ENCODE data around the gene HS1BP3.

DNA sequence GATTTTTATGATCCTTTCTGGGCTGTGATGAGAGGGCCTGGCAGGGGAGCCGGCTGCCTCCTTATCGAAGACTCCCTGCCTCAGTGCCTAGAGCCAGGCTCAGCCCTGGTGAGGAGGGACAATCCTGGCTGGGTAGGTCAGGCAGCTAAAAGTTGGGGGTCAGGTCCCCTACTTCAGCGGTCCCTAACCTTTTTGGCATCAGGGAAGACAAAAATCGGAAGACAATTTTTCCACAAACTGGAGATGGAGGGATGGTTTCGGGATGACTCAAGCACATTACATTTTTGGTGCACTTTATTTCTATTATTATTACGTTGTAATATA lies 53.1 kb downstream of the HS1BP3 start:
- TF ChIP-seq, protein P1, sequence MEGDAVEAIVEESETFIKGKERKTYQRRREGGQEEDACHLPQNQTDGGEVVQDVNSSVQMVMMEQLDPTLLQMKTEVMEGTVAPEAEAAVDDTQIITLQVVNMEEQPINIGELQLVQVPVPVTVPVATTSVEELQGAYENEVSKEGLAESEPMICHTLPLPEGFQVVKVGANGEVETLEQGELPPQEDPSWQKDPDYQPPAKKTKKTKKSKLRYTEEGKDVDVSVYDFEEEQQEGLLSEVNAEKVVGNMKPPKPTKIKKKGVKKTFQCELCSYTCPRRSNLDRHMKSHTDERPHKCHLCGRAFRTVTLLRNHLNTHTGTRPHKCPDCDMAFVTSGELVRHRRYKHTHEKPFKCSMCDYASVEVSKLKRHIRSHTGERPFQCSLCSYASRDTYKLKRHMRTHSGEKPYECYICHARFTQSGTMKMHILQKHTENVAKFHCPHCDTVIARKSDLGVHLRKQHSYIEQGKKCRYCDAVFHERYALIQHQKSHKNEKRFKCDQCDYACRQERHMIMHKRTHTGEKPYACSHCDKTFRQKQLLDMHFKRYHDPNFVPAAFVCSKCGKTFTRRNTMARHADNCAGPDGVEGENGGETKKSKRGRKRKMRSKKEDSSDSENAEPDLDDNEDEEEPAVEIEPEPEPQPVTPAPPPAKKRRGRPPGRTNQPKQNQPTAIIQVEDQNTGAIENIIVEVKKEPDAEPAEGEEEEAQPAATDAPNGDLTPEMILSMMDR (conservative IDR thresholded peaks at IDR 0.05; ENCODE audit: low read depth, low read length), result no peak
- no peak for TF ChIP-seq POLR2A (IDR thresholded peaks at IDR 0.05; ENCODE audit: low read depth, low read length)
- TF ChIP-seq, protein P2, sequence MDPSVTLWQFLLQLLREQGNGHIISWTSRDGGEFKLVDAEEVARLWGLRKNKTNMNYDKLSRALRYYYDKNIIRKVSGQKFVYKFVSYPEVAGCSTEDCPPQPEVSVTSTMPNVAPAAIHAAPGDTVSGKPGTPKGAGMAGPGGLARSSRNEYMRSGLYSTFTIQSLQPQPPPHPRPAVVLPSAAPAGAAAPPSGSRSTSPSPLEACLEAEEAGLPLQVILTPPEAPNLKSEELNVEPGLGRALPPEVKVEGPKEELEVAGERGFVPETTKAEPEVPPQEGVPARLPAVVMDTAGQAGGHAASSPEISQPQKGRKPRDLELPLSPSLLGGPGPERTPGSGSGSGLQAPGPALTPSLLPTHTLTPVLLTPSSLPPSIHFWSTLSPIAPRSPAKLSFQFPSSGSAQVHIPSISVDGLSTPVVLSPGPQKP (IDR thresholded peaks at IDR 0.05; ENCODE audit: borderline replicate concordance, low read depth, low read length), result no peak
- TF ChIP-seq FOS (IDR thresholded peaks at IDR 0.05; ENCODE audit: low read depth, low read length), result no peak
- no peak for TF ChIP-seq BHLHE40 (IDR thresholded peaks at IDR 0.05; ENCODE audit: low read depth, low read length)
- no peak for TF ChIP-seq RAD21 (IDR thresholded peaks at IDR 0.05; ENCODE audit: low read length)
- no peak for TF ChIP-seq SMC3 (IDR thresholded peaks at IDR 0.05; ENCODE audit: low read depth, low read length)
- TF ChIP-seq CEBPB (IDR thresholded peaks at IDR 0.05; ENCODE audit: low read depth, low read length), result no peak
